Measurements from ENCODE around the gene LHFPL3.

- TF ChIP-seq POLR2A (IDR thresholded peaks at IDR 0.05) (no peak), CTCF (IDR thresholded peaks at IDR 0.05) (no peak), EP300 (IDR thresholded peaks at IDR 0.05) (no peak)
Observed at GRCh38 chr7:104903044-104903443, 574.6 kb downstream of the LHFPL3 start.
